Activated gamma-delta T cell (primary cell): Measurements from ENCODE around the gene EIF4G2.

Source experiments
- DNase-seq: peaks from one replicate; lab custom pipeline; 2025; lab: John Stamatoyannopoulos, UW

Gene EIF4G2

DNA sequence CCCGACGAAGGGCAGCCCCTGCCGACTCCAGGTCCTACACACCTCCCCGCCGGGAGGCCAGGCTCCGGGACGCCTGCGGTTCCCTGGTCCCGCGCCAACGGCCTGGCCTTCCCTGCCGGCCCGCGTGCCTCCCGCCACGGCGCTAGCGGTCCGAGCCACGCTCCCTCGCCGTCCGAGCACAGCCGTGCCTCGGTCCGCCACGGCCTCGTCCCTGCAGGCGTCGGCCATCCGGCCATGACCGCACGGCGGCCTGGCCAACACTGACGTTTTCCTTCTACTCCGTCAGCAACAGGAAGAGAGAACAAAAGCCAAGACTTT is 532 bp downstream of the EIF4G2 start:
- no peak for DNase-seq

DNA sequence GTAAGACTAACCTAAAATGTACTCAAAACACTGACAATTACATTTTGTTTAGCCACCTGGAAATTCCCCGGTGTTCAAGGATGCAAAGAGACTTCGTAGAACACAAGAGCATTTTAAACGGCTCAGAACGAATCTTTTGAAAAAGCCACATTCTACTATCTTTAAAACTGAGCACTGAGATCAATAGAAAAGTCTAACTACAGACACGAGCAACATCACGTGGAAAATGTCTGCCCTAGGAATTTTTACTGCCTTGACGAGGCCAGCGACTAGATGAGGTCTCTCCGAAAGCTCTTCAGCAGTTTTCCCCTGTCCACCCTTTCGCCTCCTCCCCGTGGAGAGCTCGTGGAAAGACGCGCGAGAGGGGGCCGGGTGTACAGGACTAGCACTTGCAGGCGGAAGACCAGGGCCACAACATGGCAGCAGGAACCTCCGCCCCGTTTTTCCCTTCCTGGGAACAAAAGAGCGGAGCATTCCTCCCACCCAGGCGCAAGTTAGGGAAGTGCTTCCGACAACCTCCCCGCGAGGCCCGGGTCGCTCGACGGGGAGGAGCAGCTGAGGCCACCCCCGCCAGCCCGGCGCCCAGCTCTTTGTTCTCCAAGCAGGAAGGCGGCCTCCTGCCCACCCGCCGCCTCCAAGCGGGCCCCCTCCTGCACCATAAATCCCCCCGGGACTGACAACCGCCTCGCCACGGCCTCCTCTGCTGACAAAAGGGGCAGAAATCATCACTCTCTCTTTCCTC is 1.1 kb downstream of the EIF4G2 start:
- peak; percentile 38 for DNase-seq

DNA sequence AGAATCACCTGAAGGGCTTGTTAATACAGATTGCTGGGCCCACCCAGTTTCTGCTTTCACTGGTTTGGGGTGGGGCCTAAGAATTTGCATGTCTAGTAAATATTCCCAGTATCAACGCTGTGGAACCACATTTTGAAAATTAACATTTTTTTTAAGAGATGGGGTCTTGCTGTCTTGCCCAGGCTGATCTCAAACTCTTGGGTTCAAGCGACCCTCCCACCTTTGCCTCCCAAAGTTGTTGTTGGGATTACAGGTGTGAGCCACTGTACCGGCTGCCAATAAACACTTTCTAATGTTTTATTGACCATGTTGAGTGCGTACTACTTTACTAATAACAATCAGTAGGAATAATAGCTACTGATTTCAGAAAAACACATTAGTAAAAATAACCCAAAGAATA is 2.5 kb downstream of the EIF4G2 start:
- no peak for DNase-seq

- DNase-seq = no peak
These were observed 3.0 kb downstream of the EIF4G2 start for GRCh38 chr11:10805741-10806140.

- DNase-seq = no peak
These were observed 5.0 kb downstream of the EIF4G2 start for GRCh38 chr11:10803676-10804075.

DNA sequence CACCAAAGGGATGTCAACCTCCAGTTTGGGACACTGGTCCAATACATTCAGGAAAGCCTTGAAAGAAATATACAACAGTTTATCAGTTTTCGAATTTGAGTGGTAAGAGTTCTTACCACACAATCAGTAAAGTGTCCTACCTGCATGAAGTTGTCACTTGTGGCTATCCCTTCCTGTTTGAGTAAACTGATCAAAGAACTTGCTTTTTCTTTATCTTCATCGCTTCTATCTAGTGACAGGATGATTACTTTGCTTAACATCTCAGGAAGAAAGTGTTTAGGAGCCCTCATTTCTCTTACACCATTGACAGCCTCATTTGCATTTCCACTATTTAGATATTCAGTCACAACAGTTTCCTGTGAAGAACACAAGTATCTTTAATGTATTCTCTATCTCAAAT is 8.4 kb downstream of the EIF4G2 start:
- no peak for DNase-seq

DNA sequence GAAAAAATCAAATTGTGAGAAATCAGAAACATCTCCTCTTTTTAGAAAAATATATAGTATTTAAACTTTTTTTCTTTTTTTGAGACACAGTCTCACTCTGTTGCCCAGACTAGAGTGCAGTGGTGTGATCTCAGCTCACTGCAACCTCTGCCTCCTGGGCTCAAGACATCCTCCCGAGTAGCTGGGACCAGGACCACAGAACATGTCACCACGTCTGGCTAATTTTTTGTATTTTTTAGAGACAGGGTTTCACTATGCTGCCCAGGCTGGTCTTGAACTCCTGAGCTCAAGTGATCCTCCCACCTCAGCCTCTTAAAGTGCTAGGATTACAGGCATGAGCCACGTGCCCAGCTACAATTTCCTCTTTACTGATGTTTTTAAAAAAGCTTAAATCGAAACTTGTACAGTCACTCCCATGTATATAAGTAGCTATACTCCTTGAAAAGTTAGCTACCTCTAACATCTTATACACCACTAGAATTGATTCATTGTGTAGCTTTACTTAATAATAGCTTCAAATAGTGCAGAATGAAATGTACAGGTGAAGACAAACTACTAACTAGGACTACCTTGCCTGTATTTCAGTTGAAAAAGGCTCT is 10.3 kb downstream of the EIF4G2 start:
- DNase-seq = no peak

DNA sequence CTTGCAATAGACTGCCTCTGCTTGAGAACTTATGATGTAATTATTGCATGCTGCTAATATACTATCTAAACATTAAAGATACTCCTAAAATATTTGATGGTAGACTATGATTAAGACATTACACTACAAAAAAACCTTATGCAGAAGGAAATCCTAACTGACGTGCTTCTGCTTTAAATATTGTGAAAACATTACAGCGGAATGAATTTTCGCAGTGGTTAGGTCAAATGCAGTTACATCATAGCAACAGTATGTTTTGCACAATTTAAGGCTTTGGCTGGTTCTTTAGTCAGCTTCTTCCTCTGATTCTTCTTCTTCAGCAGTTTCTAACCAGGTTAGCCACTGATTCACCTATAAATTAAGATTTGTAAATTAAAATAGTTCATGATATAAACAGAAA is 11.2 kb downstream of the EIF4G2 start:
- DNase-seq = no peak

DNA sequence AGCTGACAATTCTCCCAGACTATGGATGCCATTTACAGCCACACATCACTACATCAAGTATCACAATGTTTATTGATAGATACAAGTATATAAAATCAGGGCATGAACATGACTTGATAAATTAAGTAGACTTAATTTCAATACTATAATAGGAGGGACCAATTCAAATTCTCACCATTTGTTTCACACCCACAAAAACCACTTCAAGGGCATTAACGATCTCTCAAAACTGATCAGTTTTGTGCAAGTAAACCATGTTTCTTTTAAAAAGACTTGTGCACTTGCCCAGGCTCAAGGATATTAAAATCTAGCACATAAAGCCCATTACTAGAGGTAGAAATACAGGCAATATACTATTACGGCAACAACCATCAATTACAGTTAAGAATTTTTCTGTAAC is 11.7 kb downstream of the EIF4G2 start:
- DNase-seq = no peak

DNA sequence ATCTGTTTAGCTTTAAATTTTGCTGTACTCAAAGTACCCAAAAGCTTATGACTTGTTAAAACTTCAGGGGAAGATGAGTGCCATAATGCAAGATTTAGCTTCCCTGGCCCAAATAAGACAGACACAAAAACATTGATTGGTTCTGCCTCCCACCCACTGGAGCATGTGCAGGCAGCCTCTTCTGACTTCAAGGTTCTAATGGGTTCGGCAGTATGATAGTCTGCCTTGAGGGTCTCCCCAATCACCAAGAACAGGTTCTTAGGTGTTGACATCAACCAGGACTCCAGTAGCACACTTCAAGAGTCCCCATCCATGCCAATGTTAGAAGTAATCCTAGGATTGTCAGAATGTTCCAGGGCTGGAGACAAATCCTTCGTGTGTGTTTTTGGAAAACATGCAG is 12.5 kb downstream of the EIF4G2 start:
- DNase-seq = no peak

DNA sequence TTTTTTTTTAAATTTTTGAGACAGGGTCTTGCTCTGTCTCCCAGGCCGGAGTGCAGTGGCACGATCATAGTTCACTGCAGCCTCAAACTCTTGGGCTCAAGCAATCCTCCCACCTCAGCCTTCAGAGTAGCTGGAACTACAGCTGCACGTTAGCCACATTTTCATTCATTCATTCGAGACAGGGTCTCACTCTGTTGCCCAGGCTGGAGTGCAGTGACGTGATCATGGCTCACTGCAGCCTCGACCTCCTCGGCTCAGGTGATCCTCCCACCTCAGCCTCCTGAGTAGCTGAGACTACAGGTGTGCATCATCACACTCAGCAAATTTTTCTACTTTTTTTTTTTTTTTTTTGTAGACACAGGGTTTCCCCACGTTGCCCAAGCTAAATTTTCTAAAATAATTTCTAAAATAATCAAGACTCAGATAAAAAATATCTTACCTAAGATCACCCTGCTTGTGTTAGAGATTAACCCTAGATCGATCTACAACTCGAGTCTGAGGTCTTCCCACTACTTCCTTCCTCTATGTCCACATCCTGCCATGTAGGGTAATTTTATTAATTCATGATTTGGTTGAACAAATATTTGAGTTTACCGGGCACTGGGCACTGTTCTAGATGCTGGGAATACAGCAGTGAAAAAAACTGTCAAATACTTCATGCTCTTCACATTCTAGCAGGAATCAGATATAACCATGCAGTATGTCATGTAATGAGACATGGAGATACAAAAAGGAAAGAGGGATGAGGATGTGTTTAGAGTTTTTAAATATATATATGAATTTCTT is 15.1 kb downstream of the EIF4G2 start:
- no peak for DNase-seq

GRCh38 chr11:10792385-10793068 is 16.2 kb downstream of the EIF4G2 start:
- peak; percentile 52 for DNase-seq

- DNase-seq = no peak
These were observed 22.3 kb downstream of the EIF4G2 start for GRCh38 chr11:10786451-10786850.

DNA sequence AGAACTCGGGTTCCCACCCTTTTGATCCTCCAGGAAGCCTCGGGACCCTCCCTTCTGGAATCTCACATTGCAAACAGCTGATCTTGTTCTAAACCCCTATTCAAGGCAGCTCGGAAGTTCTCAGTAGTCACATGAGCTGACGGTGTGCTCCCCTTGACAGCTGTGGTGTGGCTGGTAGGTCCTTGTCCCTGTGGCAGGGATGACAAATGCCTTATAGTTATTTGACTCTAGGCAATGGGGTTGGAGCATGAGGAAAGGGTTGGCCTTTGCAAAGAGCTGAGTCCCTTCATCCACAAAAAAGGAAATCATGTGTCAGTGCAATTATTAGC is 23.6 kb downstream of the EIF4G2 start:
- DNase-seq = no peak

DNA sequence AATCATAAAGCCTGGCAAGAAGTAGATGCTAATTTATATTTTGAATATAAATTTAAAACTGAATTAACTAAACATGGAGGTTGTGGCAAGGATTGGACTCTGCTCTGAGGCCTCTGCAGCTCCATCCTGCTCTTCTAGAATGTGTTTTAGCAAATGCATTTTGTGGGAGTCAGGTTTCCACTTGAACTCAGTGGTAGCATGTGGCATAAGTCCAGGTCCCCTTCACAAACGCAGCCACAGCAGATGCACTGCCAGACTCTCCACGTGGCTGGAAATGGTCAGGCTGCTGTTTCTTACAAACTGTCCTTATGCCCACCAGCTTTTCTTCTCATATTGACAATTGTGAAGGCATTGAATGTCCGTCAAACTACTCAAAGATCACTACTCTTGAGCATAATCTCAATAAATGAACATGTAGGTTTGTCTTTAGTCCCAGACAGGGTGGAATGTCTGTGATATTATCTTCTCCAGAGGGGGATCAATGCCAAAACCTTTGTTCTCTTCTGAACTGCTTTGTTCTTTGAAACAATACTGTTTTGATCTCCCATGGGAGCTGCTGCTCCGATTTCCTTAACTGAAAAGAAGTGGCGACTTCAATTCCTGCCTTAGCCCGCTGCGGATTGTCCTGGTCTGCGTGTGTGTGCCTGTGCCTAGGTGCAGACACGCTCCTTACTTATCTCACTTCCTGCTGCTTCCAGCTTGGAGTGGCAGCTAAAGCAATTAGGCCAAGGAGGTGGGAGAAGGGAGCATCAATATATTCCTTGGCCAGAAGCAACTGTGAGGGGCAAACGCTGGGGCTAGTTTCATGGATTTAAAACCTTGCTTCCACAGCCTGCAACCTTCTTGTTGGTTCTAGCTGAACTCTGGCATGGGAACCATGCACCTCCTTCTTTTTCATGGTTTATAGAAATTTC is 24.2 kb downstream of the EIF4G2 start:
- DNase-seq = no peak

- DNase-seq = no peak
These were observed 28.7 kb downstream of the EIF4G2 start for GRCh38 chr11:10780040-10780439.

- no peak for DNase-seq
These were observed 29.6 kb downstream of the EIF4G2 start for GRCh38 chr11:10779086-10779485.

DNA sequence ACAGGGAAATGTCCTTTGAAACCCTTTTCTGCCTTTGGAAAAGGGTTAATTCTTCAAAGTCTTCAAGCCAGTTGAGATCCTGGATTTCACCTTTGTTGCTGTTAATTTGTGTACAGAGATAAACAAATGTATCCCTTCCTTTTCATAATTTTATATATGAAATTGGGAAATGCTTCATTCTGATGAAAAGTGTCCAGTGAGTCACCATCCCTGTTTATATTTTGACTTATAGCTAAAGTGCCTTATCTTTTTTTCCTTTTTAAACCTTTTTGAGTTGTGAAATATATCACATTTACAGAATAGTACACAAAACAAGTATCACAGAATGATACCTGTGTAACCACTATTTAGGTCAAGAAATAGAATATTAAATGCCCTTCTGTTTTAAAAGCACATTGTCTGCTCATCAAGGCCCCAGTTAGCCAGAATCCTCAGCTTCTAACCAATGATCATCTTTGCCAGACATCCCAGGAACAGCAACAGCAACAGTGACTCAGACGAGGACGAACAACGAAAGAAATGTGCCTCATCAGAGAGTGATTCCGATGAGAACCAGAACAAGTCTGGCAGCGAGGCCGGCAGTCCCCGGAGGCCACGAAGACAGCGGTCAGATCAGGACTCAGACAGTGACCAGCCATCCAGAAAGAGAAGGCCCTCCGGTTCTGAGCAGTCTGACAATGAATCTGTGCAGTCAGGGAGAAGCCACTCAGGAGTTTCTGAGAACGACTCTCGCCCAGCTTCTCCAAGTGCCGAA is 30.3 kb downstream of the EIF4G2 start:
- no peak for DNase-seq

DNA sequence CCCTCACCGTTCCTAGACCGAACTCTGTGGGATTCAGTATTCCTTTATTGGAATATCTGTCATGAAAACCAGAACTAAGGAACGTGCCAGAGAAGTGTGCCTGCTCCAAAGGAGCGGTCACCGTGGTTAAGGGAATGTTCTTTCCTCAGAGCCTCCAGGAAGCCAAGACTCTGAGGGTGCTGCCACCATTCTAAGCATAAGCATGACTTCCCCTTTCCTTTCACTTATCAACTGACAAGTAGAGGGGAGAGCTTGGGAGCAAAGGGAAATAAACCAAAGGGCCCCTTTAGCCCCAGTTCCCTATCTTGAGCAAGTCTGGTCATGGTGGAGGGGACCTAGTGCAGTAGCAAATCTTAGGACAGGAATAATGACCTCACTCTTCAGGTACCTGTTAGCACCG is 30.9 kb downstream of the EIF4G2 start:
- DNase-seq = no peak

GRCh38 chr11:10777393-10777793 is 31.3 kb downstream of the EIF4G2 start:
- DNase-seq = no peak

DNA sequence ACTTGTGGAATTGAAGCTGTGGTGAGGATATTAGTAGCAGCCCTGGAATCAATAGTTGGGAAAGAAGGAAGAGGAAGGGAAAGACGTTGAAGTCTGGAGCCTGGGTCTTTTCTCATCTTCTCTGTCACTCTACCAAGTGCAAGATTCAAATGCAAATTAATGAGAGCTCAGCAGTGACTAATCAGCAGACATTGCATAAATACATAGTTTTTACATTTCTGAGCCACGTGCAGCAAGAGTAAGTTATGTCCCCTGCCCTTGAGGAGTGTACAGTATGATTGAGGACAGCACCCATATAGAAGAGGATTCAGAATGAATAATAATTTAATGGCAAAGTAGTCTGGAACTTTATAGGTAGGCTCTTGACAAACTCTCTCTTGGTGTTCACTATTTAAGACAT is 33.9 kb downstream of the EIF4G2 start:
- DNase-seq = no peak
